Right lobe of liver (tissue), 4 donors: ENCODE data around the gene FADD.
A peak's percentile ranks its signal among the peaks of the same experiment; 100 is the strongest.

Experiments
- POLR2A ChIP-seq: fragments of 450-650 bp; IDR thresholded peaks from one replicate; pipeline ENCODE4 v1.6.1; 2017; ENCODE audit warnings: antibody characterized with exemption, mild to moderate bottlenecking
- TF ChIP-seq, protein P1 (sequence below), 4 donors: fragments of 200-600 bp in 3 of 4; fragments of 450-650 bp in 1 of 4; IDR thresholded peaks; one replicate each; pipeline versions ENCODE4 v1.5.1 to v1.8.0; 2016 to 2022; ENCODE audit warnings: antibody characterized with exemption in 4 of 4, mild to moderate bottlenecking in 2 of 4
- donor health status: DM: no; HTN: no; CAD: no.
- donor health status: DM: no; HTN: no; CAD: no.
- donor health status: DM: no; HTN: yes; CAD: no.

- TF ChIP-seq, protein P1, sequence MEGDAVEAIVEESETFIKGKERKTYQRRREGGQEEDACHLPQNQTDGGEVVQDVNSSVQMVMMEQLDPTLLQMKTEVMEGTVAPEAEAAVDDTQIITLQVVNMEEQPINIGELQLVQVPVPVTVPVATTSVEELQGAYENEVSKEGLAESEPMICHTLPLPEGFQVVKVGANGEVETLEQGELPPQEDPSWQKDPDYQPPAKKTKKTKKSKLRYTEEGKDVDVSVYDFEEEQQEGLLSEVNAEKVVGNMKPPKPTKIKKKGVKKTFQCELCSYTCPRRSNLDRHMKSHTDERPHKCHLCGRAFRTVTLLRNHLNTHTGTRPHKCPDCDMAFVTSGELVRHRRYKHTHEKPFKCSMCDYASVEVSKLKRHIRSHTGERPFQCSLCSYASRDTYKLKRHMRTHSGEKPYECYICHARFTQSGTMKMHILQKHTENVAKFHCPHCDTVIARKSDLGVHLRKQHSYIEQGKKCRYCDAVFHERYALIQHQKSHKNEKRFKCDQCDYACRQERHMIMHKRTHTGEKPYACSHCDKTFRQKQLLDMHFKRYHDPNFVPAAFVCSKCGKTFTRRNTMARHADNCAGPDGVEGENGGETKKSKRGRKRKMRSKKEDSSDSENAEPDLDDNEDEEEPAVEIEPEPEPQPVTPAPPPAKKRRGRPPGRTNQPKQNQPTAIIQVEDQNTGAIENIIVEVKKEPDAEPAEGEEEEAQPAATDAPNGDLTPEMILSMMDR (IDR thresholded peaks at IDR 0.05): peak; percentile 41 to 71 (median 56)
- no peak for TF ChIP-seq POLR2A
Measured at GRCh38 chr11:70176940-70177689, 26.0 kb upstream of the FADD start.
